GM19025 (cell line): ENCODE results near the gene C10orf90.
"Not testable (repeated sequence)": the region's sequence is repeated elsewhere in the genome, so short reads cannot be mapped to it uniquely, and the experiment has no call there.

Experiments used
- ATAC-seq: cut with Tn5 transposase; IDR thresholded peaks from one replicate; pipeline ENCODE4 v1.9.1; 2021; ENCODE audit warnings: mild to moderate bottlenecking, low read depth, moderate library complexity; ENCODE audit not compliant: unreplicated experiment

Gene C10orf90

DNA sequence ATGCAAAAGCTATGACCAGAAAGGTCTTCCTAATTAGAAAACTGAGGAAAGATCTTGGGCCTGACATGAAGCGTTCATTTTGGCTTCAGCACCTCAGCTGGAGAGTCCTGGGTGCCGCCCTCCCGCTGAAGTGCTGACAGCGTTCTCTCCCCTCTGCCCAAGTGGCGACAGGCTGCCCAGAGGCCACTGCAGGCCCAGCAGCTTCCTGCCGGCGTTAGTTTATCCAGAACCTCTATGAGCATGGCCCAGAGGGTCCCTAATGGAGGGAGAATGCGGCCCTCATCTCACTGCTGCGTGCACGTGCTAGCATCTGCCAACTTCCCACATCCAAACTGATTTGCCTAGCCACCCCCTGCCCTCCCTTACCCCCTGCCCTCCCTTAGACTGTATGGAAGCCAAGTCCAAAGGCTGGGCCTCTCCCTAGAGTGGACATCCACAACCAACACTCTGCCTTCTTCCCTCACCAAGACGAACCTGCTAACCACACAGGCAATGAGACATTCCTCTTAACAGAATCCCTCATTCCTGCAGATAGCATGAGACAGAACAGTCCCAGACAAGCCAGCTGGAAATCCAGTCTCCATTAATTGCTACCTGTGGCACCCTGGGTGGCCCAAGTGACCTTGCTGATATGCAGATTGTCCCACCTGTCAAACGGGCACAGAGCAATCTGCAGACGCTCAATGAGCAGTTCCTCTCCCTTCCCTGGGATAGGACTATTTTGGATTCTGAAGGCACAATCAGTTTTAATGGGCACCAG, 108.4 kb downstream of the C10orf90 start:
- no peak for ATAC-seq

DNA sequence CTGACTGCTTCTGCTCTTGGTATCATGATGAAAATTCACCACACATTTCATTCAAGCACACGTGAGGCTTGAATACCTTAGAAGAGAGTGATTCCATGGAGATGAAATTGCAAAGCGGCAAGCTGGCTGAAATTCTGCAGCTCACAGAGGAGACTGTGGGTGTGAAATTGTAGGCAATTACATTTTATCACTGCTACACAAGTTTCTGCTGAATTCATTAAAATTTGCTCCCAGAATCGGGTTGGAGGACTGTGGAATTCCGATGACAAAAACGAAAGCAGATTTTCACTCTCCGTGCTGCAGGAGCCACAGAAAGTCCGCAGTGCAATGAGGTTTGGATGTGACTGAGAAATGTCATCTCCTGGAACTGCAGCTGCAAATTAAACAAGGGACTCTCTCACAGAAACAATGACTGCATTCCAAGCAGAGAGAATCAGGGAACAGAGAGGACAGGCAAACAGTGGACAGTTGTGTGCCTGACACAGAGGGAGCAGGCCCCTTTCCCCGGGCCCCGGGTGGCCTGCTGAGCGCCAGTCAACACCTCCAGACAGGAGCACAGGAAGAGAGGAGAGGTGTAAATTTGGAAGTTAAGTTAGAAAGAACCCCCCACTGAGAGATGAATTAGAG, 109.1 kb downstream of the C10orf90 start:
- no peak for ATAC-seq

DNA sequence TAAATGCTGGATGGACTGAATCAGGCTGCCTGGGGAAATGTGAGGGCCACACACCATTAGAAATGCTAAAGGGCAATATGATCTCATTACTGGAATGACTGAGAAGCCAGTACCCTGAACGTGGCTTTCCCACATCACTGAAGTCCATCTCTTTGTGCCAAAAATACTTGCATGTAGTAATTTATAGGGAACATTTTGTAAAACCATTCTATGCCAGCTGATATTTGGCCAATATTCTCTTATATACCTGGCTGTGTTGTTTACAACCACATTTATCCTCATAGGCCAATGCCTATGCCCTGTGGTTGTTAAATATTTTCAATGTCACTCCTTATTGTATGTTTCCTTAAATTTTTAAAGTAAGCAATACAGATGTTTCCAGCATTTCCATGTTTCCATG, 111.6 kb downstream of the C10orf90 start:
- ATAC-seq, result no peak

DNA sequence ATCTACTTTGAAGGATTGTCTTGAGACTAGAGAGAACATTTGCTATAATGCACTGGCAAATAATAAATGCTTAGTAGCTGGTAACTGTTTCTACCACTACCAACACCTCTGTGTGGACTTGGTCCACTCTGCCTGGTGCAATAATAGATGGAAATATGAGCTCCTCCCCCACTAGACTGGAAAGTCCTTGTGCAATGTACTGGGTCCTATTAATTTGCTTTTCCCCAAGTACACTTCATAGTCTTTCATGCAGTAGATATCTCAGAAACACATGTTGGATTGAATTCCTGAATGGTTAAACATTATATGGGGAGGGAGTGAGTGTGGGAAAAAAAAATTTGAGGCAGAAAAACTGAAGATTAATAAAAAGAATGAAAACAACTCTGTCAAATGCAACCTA, 119.3 kb downstream of the C10orf90 start:
- no peak for ATAC-seq

DNA sequence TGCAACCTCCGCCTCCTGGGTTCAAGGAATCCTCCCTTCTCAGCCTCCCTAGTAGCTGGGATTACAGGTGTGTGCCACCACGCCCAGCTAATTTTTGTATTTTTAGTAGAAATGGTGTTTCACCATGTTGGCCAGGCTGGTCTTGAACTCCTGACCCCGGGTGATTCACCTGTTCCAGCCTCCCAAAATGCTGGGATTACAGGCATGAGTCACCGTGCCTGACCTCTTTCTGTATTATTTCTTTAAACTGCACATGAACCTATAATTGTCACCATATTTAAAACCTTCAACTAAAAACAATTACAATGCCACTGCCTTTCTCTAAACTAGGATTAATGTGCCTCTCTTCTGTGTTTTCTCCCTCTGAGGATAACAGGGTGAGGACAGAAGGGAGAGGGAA, 119.9 kb downstream of the C10orf90 start:
- not testable (repeated sequence) for ATAC-seq

DNA sequence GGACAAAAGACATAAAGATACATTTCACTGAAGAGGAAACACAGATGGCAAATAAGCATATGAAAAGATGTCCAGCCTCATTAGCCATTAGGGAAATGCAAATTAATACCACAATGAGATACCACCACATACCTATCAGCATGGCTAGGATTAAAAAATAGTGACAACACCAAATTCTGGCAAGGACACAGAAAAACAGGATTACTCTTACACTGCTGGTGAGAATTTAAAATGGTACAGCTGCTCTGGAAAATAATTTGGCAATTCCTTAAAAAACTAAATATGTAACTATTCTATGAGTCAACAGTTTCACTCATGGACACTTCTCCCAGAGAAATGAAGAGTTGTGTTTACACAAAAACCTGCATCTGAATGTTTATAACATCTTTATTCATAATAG, 121.1 kb downstream of the C10orf90 start:
- no peak for ATAC-seq

DNA sequence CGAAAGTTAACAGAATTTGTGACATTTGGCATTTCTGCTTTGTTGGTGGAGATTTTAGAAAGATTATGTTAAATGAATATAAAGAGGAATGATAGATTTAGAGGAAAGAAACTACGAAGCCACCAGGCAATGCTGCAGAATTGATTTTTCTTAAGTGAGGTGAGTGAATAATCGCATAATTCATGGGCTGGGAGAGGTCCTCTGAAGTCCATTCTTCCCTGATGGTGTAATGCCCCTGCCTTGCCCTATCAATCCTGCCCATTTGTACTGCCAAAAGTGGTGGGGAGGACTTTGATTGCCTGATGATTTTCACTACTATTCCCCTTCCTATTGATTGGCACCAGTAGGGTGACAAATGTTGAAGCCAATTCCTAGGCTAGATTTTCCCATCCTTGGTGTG, 125.9 kb downstream of the C10orf90 start:
- no peak for ATAC-seq

DNA sequence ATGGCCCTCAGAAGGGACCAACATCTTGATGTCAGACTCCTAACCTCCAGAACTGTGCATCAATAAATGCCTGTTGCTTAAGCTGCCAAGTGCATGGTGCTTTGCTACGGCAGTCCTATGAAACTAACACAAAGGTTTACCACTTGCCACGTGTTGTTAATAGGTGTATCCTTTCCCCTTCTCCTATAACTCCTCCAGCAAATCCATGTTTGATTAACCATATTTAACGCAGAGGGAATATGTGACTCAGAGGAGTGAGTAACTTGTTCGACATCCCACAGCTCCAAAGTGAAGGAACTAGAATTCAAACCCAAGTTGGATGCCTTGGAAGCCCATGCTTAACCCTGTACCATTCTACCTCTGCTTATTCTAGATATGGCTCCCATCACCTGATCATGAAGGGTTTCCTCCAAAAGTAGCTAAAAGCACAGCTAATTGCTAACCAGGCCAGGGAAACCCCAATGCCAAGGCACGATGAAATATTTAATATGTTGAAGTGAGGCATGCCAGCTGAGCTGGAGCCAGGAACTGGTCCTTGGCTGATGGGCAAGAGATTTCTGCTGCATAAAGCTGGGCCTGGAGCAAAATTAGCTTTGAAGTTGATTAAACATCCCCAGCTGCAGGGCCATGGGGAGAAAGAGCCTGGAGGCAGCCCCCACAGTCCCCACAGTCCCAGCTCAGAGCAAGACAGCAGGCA, 131.9 kb downstream of the C10orf90 start:
- ATAC-seq, result no peak

DNA sequence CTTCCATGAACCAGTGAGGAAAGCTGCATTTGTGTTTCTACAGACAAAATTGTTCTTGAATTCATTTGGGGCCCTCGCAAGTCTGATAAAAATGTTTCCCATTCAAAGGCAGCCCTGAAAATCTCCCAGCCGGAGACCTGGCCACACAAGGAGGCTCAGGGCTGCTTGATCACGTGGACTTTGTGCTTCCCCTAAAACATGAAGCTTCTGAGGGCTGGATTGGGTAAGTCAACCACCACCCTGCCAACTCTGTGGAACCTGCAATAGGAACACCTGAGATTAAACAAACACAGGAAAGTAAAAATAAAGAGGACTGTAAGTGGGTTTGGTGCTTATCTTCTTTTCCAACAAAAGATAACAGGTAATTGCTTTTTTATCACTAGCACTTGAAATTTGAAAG, 133.8 kb downstream of the C10orf90 start:
- no peak for ATAC-seq

DNA sequence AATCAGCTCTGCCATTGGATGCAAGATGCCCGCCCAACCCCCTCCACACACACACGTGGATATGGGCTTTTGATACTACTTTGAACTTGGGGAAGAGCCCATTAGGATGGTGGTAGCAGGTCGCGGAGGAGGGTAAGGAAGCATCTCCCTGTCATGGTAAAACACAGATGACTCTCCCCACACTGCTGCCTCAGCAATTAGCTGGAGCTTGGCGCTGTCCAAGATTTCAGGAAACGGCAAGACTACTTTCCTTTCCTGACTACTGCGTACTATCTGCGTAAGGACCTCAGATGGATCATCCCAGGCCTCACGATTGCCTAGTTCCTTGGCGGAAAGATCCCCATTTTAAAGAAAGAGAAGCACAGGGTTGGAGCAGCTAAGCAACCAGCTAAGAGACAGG, 134.3 kb downstream of the C10orf90 start:
- no peak for ATAC-seq

DNA sequence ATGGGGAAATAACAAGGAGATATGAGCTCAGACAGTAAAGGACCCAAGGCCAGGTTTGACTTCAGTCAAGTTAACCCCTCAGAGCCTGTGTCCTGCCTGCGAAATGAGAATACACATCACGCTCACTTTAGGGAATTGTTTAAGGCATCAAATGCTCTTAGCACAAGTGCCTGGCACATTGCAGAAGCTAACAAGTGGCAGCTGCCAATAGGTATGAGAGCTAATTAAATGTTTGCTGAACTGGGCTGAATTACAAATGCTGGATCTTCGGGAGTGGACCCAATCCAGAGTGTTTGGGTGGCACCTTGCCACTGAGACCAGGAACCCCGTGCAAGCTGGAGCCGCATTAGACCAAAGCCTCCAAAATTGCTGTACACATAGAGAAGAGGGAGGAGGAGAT, 136.8 kb downstream of the C10orf90 start:
- ATAC-seq, result no peak

DNA sequence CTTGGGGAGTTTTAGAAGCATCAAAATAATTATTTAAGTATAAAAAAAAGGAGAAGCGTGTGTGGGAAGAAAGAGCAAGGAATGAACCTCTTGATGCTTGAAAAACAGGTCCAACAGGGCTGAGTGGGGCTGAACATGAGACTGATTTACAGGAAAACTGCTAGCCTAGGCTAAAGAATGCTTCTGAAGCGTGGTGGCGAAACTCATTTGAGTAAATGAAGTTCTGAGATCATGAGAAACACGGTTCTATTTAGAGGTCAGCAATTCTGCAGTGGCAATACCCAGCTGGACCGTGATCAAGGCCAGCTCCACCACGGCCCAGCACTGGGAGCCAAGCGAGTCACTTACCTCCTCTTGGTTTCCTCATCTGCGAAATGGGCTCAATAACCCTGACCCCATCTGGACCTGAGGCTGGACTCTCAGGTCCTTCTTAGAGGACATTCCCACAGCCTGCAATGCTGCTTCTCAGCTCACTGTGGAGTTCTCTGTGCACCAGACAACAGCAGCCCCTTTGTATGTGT, 142.1 kb downstream of the C10orf90 start:
- ATAC-seq, result no peak

DNA sequence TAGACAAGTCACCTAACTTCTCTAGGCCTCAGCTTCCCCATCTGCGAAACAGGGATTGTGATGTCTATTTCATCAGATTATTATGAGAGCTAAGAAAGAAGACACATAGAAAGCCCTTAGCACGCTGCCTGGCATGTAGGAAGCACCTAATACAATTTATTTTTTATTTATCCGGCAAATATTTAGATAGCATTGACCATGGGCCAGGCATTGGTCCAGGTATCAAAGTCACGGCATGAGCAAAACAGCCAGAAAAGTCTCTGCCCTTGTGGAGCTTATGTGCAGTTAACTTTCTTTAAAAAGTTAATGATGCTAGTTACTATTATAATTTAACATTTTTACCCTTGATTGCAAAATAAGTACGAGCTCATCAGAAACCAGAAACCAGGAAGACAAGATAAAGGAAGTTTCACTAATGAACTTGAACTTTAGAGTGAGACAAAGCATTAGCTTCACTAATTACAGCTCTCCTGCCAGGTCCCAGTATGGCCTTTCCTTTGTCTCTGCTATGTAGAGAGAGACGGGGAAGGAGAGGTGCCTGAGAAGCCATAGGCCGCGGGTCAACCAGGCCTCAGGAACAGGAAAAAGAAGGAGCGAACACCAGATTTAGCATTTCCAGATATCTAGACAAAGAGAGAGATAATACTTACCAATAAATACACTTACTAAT, 142.7 kb downstream of the C10orf90 start:
- ATAC-seq, result no peak

DNA sequence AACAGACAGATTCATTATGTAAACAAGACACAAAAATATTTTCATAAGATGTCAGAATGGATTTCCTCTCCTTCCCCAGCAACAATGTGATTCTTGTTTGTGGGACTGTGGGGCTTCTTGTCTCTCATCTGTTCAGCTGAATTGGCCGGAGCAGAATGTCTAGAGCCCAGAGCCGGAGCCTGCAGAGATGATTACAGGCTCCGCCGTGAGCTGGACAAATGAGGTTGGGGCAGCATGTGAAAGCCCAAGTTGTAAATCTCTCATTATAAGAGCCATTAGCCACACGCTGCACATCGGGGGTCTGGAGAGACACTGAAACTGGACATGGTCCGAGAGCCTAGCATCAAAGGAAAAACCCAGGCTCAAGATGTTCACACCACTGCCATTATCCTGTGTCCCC, 145.2 kb downstream of the C10orf90 start:
- ATAC-seq, result no peak

DNA sequence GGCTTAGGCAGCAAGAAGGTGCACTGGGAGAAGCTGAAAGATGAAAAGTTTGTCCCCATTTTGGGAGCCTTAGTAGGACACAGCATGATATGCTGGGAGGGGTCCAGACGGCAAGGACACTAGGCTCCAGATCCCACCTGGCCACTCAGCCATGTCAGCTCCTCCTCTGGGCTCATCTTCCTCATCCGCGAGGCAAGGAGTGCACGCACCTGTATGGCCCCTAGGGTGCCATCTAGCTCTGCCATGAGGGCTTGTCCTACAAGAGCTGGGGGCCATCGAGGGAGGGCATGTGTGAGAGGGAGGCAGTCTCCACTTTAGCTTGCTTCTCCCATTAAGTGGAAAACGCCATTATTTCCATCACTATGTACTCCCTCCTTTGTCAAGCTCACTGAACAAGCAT, 146.0 kb downstream of the C10orf90 start:
- no peak for ATAC-seq

DNA sequence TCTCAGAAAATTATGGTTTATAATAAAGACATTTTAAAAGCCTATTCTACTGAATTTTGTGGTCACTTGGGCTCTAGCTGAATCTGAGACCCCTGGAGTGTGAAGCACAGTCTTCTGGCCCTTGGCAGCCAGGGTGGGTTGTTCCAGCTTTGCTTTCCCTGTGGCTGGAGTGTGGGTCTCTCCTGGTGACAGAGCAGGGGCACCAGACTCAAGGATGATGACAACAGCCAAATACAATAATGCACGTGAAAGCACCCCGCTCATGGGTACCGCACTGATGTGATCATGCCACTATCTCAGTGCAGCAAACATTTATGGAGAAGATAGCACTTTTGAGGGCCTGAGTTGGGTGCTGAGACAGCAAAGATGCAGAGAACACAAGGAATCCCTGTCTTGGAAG, 147.4 kb downstream of the C10orf90 start:
- no peak for ATAC-seq

DNA sequence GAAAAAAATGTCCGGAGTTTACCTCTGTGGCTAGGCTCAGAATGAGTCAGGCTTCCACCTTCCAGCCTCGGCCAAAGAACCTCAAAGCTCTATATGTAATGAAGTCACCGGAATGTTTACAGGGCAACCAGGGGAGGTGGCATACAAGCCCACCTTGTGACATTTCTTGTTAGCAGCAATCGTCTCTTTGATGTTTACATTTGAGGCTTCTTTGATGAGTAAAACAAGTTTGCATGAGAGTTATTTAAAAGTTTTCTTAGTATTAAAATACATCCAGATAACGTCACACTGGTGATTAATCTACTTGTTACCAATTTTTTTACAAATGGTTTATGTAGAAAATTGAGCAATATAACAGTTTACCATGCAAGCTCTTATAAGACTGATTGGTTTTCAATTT, 149.1 kb downstream of the C10orf90 start:
- ATAC-seq, result no peak

DNA sequence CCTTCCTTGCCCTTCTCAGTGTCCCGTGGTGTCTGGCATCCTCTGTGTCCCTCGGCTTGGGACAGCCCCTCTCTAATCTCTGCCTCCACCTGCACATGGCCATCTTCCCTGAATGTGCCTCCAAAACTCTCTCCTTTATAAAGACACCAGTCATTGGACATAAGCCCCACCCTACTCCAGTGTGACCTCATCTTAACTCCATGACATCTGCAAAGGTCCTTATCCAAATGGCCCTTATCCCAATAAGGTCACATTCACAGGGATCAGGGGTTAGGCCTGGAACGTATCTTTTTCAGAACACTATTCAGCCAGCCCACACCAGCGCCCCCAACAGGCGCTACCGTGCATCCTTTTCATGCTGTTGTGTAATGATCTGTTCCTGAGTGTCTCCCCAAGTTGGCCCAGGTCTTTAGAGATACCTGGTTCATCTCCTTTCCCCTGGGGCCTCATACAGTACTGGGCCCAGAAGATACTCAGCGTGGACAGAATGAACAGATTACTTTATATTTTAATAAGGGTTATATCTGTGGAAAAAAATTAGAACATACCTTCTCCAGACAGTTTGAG, 149.7 kb downstream of the C10orf90 start:
- ATAC-seq, result no peak

DNA sequence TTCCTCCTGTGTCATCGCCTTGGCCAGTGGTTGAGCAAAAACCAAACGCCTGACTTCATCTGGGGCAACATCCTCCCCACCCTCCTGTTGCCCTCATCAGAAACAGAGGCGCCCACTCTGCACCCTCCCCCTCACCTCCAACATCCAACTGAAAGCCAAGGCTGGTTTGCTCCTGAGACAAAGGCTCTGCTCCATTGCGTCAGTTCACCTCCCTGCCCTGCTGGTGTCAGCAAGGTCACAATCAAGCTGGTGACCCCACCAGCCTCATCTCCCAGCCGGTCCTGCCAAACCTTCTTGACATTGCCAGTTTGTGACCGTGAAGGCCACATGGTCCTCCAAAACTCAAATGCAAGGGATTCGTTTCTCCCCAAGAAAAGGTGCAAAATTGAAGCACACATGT, 150.5 kb downstream of the C10orf90 start:
- no peak for ATAC-seq

DNA sequence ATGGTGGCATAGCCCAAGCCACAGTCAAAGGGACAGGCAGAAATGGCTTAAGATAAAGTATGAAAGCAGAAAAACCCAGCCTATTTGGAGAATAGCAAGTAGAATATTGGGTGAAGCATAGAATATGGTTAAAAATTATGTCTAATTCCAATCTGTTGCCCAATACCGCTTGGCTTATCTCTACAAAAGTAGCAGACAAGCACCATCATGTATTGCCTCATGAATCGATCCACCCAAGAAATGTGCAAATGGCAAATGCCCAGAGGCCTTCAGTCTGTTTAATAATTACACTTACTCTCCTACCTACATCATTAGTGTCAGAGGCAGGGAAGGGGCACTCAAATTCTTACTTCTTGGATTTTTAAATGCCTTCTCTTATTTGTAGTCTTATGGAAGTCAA, 151.3 kb downstream of the C10orf90 start:
- no peak for ATAC-seq
